Panc1 (cell line): Measurements from ENCODE around the gene GPC3. TPM values are rescaled to one million over a fixed set of nuclear protein-coding genes. Genes with fewer than 3 reads are reported as not detected.

Experiments
- ATAC-seq: fragments of 200-7000 bp; cut with Tn5 transposase; 2 replicates; pipeline ENCODE4 v1.9.1; 2020; ENCODE audit warnings: mild to moderate bottlenecking, moderate library complexity
- BruUV-seq: library from RNA; stranded (reverse); fragments of 400-500 nt; replicated peaks from 2 replicates; lab custom pipeline; 2021; lab: Mats Ljungman, UMichigan
- CTCF ChIA-PET: fragments of 300-600 bp; sonication (Branson Sonifier 250); formaldehyde crosslinking; loops from one replicate; lab custom pipeline; 2022; ENCODE audit warnings: antibody characterized with exemption; lab: Charles Lee
- POLR2A ChIA-PET: fragments of 300-600 bp; sonication (Branson Sonifier 250); formaldehyde crosslinking; loops from one replicate; lab custom pipeline; 2022; ENCODE audit warnings: antibody characterized with exemption; lab: Charles Lee
- DNase-seq: peaks from one replicate; pipeline ENCODE4 v3.0.0-alpha.2; 2010; ENCODE audit warnings: low read depth, low spot score
- H3K27ac ChIP-seq: 2 replicates; pipeline ENCODE4 v1.5.1; 2011; ENCODE audit warnings: mild to moderate bottlenecking, low read length, inconsistent platforms
- H3K27me3 ChIP-seq: fragments of 200-500 bp; sonication (Bioruptor generic); 2 replicates; pipeline ENCODE4 v1.6.0; 2014; ENCODE audit warnings: low read length, inconsistent platforms; ENCODE audit not compliant: control insufficient read depth, insufficient read depth
- H3K36me3 ChIP-seq: fragments of 200-500 bp; sonication (Bioruptor generic); 2 replicates; pipeline ENCODE4 v1.5.1; 2014; ENCODE audit warnings: inconsistent platforms, mild to moderate bottlenecking, low read length, moderate library complexity; ENCODE audit not compliant: control insufficient read depth, insufficient read depth
- H3K4me1 ChIP-seq: 2 replicates; pipeline ENCODE4 v1.5.1; 2011; ENCODE audit warnings: inconsistent platforms, mild to moderate bottlenecking, low read length, moderate library complexity; ENCODE audit not compliant: control insufficient read depth, insufficient read depth
- H3K4me3 ChIP-seq, 2 experiments: 2 replicates each; pipeline ENCODE4 v1.5.1; 2011 to 2012; ENCODE audit warnings: low read depth in 2 of 2, low read length in 2 of 2, mild to moderate bottlenecking in 2 of 2, inconsistent platforms in 1 of 2, moderate library complexity in 1 of 2
- H3K9me3 ChIP-seq: fragments of 200-500 bp; sonication (Bioruptor generic); 2 replicates; pipeline ENCODE4 v1.5.1; 2014; ENCODE audit warnings: low read depth, mild to moderate bottlenecking, inconsistent platforms, low read length, moderate library complexity; ENCODE audit not compliant: control insufficient read depth, insufficient read depth
- POLR2AphosphoS5 ChIP-seq: IDR thresholded peaks from 2 replicates; pipeline ENCODE4 v1.6.1; 2012; ENCODE audit warnings: mild to moderate bottlenecking, low read depth, low read length, moderate library complexity
- SIN3A ChIP-seq: IDR thresholded peaks from 2 replicates; pipeline ENCODE4 v1.6.1; 2012; ENCODE audit warnings: low read depth, mild to moderate bottlenecking, low read length, moderate library complexity, borderline replicate concordance; ENCODE audit not compliant: insufficient read depth
- TCF7L2 ChIP-seq: IDR thresholded peaks from 2 replicates; pipeline ENCODE4 v1.6.1; 2011; ENCODE audit warnings: mild to moderate bottlenecking, low read depth, low read length, inconsistent platforms
- in situ Hi-C: cut with HindIII; loops from 2 replicates; pipeline ENCODE4 v1.10.0; 2016; ENCODE audit warnings: low sequenced_read_pairs, low pct_unique_long_range_greater_than_20kb
- intact Hi-C: fragments of 100-400 bp; cut with micrococcal nuclease; formaldehyde crosslinking; loops from one replicate; pipeline ENCODE4 v1.10.0; 2022; ENCODE audit not compliant: unreplicated experiment
- total RNA-seq: library from RNA; stranded (reverse); gene quantifications from one replicate; pipeline ENCODE4 v1.2.1, GENCODE V29; 2021; ENCODE audit not compliant: unreplicated experiment
- TF ChIP-seq, protein P1 (sequence below): fragments of 450-650 bp; IDR thresholded peaks from 2 replicates; pipeline ENCODE4 v1.5.1; 2017; ENCODE audit warnings: mild to moderate bottlenecking
- TF ChIP-seq, protein P2 (sequence below), 2 experiments: IDR thresholded peaks; 2 replicates each; pipeline ENCODE4 v1.6.1; 2011 to 2012; ENCODE audit warnings: low read depth in 2 of 2, control low read depth in 1 of 2, low read length in 1 of 2, mild to moderate bottlenecking in 1 of 2, moderate library complexity in 1 of 2; ENCODE audit not compliant: insufficient read depth in 1 of 2

Gene GPC3
- total RNA-seq, 1 experiment from 2014 or later = 0.95 TPM

GRCh38 chrX:133639726-133640125 lies 345.7 kb downstream of the GPC3 start:
- no TSS peak for BruUV-seq
- Histone ChIP-seq H3K27me3 (no peaks in the 10 kb centered on the region), H3K36me3 (no peaks in the 10 kb centered on the region), H3K9me3 (no peaks in the 10 kb centered on the region), H3K4me3 (no peak overlapping the region), H3K27ac (no peak overlapping the region), H3K4me1 (no peaks in the 10 kb centered on the region)
- intact Hi-C loops = loop anchor here (5.0 kb wide), 1 partner anchor 62 kb away; no protein-coding TSS in a partner anchor
- DNase-seq (no peak), ATAC-seq (no peak)
- no peak for TF ChIP-seq TCF7L2
- no peak for TF ChIP-seq POLR2AphosphoS5
- TF ChIP-seq, protein P1, sequence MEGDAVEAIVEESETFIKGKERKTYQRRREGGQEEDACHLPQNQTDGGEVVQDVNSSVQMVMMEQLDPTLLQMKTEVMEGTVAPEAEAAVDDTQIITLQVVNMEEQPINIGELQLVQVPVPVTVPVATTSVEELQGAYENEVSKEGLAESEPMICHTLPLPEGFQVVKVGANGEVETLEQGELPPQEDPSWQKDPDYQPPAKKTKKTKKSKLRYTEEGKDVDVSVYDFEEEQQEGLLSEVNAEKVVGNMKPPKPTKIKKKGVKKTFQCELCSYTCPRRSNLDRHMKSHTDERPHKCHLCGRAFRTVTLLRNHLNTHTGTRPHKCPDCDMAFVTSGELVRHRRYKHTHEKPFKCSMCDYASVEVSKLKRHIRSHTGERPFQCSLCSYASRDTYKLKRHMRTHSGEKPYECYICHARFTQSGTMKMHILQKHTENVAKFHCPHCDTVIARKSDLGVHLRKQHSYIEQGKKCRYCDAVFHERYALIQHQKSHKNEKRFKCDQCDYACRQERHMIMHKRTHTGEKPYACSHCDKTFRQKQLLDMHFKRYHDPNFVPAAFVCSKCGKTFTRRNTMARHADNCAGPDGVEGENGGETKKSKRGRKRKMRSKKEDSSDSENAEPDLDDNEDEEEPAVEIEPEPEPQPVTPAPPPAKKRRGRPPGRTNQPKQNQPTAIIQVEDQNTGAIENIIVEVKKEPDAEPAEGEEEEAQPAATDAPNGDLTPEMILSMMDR = no peak
- TF ChIP-seq, protein P2, sequence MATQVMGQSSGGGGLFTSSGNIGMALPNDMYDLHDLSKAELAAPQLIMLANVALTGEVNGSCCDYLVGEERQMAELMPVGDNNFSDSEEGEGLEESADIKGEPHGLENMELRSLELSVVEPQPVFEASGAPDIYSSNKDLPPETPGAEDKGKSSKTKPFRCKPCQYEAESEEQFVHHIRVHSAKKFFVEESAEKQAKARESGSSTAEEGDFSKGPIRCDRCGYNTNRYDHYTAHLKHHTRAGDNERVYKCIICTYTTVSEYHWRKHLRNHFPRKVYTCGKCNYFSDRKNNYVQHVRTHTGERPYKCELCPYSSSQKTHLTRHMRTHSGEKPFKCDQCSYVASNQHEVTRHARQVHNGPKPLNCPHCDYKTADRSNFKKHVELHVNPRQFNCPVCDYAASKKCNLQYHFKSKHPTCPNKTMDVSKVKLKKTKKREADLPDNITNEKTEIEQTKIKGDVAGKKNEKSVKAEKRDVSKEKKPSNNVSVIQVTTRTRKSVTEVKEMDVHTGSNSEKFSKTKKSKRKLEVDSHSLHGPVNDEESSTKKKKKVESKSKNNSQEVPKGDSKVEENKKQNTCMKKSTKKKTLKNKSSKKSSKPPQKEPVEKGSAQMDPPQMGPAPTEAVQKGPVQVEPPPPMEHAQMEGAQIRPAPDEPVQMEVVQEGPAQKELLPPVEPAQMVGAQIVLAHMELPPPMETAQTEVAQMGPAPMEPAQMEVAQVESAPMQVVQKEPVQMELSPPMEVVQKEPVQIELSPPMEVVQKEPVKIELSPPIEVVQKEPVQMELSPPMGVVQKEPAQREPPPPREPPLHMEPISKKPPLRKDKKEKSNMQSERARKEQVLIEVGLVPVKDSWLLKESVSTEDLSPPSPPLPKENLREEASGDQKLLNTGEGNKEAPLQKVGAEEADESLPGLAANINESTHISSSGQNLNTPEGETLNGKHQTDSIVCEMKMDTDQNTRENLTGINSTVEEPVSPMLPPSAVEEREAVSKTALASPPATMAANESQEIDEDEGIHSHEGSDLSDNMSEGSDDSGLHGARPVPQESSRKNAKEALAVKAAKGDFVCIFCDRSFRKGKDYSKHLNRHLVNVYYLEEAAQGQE (IDR thresholded peaks at IDR 0.05; ENCODE audit: insufficient read depth in 1 of 2, low read depth in 2 of 2, low read length in 1 of 2) = no peak
- no peak for TF ChIP-seq SIN3A
- in situ Hi-C loops = no loop called here
- POLR2A ChIA-PET = no interaction called here
- CTCF ChIA-PET = interaction anchor here (0.7 kb wide), 1 partner anchor 821 kb away, joined by 5 read pairs; no protein-coding TSS in a partner anchor

DNA sequence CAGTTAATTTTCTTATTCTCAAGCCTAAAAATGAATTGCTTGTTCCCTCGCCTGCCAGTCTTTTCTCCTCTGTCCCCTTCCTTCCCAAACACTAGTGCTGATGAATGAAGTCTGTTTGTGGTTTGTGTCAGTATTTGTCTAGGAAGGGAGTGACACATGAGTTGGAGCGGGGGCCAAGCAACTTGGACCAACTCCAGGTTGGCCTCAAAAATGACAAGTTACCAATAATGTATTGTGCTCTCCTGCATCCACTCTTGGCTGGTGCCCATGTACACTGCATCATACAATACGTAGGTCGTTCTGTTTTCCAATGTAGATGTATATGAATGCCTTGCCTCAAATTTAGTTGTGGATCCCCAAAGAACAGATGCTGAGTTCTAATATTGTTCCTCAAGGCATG lies 347.1 kb downstream of the GPC3 start:
- intact Hi-C loops = loop anchor here (5.0 kb wide), 1 partner anchor 61 kb away; no protein-coding TSS in a partner anchor
- in situ Hi-C loops = no loop called here
- DNase-seq (no peak), ATAC-seq (no peak)
- Histone ChIP-seq H3K27ac (no peak overlapping the region), H3K9me3 (no peaks in the 10 kb centered on the region), H3K4me1 (no peaks in the 10 kb centered on the region), H3K36me3 (no peaks in the 10 kb centered on the region), H3K4me3 (no peak overlapping the region), H3K27me3 (no peaks in the 10 kb centered on the region)
- ChIA-PET CTCF (no interaction called here), POLR2A (no interaction called here)
- BruUV-seq = no TSS peak
- TF ChIP-seq, protein P1 = no peak
- TF ChIP-seq TCF7L2 = no peak
- no peak for TF ChIP-seq SIN3A
- TF ChIP-seq POLR2AphosphoS5 = no peak
- TF ChIP-seq, protein P2 (IDR thresholded peaks at IDR 0.05; ENCODE audit: insufficient read depth in 1 of 2, low read depth in 2 of 2, low read length in 1 of 2) = no peak
